Stimulated activated CD4-positive, alpha-beta T cell treated with anti-CD3 and anti-CD28 coated beads, Interleukin-1b, Interleukin-23, amount 100 ng/mL, for 48 hours (primary cell): ENCODE results near the gene GRAP2.

Experiments
- DNase-seq: peaks from one replicate; pipeline ENCODE4 v3.0.0-alpha.2; 2020

Gene GRAP2

DNA sequence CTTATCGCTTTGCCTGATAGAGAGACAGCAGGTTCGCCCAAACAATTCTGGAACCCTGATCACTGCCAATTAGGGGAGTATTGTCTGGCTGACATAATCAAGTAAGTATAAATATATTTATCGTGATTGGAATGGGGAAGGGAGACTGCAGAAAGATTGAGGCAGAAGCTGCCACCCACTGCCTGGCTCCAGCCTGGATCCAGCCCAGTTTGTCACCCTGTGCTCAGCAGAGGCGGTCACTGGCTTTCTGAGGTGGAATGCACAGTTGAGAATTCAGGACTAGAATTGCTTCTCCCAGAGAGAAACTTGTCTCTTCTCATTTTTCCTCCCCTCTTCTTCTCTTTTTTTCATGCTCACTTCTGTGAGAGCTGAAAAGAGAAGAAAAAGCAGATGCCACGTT, 25.9 kb downstream of the GRAP2 start:
- DNase-seq, result no peak

DNA sequence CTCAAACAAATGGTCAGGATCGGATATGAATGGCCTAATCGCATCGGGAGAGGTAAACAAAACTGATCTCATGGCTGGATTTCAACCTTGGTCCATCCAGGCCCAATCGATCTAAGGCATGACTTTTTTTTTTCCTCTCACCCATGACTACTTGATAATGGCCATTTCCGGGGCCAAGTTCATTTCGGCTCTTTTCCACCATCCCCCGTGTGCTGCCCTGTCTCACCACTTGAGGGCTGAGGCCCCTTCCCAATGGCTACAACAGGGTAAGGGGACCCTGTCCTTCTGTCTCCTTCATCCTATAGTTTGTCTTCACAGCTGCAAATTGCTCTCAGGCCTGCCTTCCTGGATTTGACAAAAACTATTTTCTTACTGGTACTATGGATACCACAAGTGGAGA, 26.7 kb downstream of the GRAP2 start:
- no peak for DNase-seq

DNA sequence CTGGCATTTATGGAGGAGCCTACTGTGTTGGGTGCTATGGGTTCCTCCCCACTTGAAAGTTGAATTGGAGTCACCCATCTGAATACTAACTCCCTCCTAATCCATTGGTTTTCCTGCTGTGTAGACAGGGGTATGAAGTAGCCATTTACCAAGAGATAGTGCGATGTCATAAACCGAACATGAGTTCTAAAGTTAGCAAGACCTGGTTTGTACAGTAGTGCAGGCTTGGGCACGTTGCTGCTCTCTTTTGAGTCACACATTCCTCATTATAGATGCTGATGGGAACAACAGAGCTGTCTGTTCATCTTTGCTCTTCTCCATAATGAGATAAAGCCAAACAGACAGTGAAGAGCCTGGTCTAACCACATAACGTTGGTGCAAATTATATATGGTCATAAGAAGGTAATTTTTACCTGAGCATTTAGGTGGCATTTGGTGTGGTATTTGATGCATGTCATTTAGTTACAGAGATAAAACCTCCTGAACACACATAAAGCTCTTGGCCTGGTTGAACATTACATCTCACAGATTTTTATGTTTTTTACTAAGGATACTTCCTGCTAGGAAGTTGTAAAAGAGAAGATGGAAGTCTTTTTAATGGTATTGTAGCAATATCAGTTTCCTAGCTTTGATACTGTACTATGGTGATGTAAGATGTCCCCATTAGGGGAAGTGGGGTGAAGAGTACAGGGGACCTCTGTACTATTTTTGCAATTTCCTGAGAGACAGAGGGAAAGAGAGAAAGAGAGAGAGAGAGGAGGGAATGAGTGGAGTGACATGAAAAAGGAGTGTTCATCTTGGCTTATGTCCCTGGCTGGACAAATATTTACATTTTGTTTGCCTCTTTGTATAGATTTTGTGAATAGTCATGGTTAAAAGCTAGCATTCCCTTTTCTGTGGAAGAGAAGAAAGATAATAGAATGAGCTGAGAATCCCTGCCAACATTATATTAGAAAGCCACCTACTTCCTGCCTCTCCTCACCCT, 27.9 kb downstream of the GRAP2 start:
- no peak for DNase-seq

GRCh38 chr22:39931251-39931650, 30.4 kb downstream of the GRAP2 start:
- DNase-seq, result no peak

- no peak for DNase-seq
Observed at GRCh38 chr22:39932166-39932565, 31.3 kb downstream of the GRAP2 start.

DNA sequence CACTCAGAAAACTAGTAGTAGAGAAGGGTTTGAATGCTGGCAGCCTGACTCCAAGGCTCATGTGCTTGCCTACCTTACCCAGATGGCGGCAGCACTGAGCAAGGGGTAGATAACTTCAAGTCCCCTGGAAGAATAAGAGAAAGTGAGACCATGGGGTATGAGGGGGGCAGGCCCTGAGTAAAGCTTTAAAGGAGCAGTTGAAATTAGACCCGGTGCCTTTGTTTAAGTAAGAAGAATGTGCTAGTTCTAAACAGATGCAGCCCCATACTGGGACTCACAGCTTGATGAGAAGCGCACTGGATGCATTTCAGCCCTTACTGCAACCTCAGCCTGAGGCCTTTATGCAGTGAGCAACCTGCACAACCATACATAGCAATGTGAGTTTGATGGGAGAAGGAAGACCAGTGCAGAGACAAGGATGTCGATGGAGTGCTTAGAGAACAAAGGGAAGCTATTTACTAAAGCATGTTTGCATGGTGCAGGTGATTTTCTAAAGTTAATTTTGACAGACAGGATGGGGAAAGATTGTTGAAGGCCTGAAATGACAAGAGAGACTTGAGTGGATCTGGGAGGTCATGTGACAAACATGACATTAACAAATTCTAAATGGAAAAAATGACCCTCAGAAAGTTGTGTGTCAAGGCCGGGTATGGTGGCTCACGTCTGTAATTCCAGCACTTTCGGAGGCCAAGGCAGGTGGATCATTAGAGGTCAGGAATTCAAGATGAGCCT, 32.2 kb downstream of the GRAP2 start:
- peak; percentile 70 for DNase-seq

DNA sequence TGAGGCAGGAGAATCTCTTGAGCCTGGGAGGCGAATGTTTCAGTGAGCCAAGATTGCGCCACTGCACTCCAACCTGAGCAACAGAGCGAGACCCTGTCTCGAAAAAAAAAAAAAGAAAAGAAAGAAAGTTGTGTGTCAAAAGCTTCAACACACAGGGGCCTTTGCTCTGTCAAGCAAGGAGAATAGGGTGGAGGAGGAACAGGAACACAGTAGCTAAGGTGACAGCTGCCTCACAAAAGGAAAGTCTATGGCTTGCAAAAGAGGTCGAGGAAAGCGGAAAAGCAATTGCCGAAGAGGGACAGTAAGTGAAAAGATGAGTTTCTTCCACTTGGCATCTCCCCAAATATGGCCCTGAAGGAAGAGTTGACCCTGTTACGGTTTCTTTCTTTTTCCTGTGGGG, 32.9 kb downstream of the GRAP2 start:
- DNase-seq, result no peak

- no peak for DNase-seq
Observed at GRCh38 chr22:39935116-39935515, 34.2 kb downstream of the GRAP2 start.

DNA sequence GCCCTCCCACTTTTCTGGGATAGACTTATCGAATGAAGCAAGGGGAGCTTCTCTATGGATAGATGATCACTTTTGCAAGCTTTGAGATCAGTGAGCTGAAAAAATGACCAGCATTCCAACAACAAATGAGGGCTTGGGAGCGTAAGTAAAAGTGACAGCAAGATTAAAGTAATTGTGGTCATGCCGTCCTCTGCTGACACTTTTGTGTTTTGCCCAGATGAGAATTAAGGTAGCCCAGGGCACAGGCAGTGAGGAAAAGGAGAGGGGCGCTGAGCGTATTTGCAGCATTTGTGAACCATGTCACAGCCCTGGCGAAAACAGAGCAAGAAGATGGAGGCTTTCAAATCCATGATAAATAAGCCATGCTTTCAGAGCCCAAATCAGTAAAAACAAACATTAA, 34.7 kb downstream of the GRAP2 start:
- DNase-seq, result no peak

- no peak for DNase-seq
Observed at GRCh38 chr22:39936523-39937145, 35.8 kb downstream of the GRAP2 start.

DNA sequence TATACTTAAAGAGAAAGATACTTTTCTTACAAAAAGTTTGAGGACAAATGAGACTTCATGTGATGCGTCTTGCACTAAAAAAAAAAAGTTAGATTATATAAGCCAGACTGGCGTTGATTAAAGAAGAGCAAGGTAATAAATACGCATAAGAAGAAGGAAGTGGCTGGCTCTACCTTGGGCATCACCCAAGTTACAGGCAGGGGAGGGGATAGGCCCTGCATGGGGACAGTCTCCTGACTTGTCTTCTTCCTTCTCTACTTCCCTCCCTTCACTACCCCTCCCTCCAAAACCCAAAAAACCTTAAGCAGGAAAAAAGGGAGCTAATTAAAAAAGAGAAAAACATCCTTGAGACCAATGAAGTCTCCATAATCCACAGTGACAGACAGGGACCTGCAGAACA, 37.0 kb downstream of the GRAP2 start:
- no peak for DNase-seq

DNA sequence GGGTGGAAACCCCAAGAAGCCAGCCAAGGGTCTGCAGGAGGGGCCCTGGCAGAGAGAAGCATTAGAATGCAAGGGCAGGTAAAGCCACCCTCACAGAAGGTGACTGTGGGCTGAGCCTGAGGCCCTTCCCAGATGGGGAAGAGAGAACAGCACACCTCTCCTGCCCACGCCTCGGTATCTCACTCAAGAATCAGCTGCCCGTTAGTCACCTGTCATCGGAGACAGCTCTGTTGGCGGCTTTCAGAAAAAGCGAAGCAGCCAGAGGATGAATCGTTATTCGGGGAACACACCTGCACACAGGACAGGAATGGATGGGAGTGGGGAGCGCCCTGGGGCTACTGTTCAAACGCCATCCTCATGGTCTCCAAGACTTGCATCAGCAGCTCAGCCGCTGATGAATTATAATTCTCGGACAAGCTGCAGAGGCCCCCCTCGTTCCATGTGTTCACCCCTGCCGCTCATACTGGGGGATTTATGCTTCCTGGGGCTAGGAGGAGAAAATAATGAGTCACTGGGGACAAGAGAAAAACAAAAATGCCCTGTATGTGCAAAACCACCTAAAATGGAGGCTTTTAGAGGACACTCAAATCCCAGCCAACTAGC, 37.7 kb downstream of the GRAP2 start:
- peak; percentile 66 for DNase-seq

- DNase-seq, result no peak
Observed at GRCh38 chr22:39939830-39940229, 38.9 kb downstream of the GRAP2 start.

GRCh38 chr22:39940757-39941305, 39.9 kb downstream of the GRAP2 start:
- no peak for DNase-seq

GRCh38 chr22:39941601-39942000, 40.7 kb downstream of the GRAP2 start:
- DNase-seq, result no peak

DNA sequence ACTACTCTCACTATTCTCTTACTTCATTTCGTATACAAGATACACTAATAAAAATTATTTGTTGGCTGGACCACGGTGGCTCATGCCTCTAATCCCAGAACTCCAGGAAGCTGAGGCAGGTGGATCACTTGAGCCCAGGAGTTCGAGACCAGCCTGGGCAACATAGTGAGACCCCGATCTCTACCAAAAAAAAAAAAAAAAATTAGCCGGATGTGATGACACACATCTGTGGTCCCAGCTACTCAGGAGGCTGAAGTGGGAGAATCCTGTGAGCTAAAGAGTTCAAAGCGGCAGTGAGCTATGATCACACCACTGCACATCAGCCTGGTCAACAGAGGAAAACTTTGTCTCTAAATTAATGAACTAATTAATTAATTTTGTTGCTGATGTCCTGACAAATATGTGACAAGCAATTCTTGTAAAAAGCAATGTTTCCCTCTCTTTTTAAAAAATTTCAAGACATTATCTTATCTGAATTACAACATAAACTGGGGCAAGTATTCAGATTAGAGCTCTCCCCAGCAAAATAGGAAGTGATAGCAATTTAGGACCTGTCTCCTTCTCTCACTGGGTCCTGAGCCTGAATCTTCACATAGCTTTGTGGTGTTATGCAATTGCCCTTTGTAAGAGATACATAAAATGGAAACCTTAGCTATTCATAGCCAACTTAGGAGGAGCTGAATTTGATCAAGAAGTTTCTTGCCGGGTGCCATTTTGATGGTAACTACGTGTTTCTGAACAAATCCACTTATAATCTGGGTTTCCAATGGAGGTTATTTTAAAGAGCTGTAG, 41.8 kb downstream of the GRAP2 start:
- no peak for DNase-seq

DNA sequence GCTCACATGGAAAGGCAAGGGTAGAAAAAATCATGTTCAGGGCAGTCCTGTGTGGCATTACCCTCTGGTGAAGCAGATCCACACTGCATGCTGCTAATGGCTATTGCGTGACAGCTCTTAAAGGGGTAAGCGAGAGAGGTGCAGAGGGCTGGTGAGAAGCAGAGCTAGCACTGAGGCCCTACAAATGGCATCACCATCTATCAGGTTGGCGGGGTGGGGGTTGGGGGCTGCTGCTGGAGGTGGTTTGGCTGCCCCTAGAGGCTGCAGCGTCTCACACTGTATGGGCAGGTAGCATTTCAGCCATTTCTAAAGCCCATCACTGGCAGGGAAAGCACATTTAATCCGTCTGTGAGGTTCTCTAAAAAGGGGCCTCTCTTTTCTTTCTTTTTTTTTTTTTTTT, 42.5 kb downstream of the GRAP2 start:
- no peak for DNase-seq

DNA sequence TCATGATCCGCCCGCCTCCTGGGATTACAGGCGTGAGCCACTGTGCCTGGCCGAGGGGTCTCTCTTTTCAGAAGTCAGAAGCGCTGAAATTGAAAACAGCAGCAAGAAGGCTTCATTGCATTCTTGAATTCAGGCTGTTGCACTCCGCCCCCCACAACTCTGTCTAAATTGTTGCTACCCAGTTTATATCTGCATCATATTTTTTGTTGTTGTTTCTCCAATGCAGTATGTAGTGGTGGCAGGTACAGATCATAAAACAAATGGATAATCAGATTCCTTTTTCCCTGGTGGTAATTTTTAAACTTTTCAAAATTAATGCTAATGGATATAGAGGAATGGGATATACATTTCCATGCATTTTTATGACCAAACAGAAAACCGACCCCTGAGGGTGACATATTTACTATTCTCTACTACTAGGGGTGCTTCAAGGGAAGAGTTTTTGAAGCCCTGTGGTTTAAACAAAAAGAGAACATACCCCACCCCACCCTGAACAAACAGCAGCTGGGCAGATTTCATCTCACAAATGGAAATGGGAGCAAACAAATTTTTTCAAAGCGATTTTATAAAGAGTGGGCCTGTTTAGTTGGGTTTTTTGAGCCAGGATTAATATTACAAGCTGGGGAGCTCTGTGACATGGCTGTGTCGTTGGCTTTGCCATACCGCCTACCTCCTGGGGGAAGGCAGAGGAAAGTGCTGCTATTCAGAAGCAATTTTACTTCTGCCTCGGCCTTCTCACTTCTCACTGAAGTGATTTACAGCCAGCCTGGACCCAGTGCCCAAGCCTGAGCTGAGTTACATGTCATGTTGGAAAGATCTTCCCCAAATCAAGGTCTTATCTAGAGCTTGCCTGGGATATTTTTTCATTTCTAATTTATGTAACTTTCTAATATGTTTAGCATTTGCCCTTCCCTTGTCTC, 43.3 kb downstream of the GRAP2 start:
- no peak for DNase-seq

GRCh38 chr22:39946126-39946502, 45.2 kb downstream of the GRAP2 start:
- DNase-seq, result no peak

- no peak for DNase-seq
Observed at GRCh38 chr22:39946503-39947219, 45.8 kb downstream of the GRAP2 start.
